Measurements from ENCODE around the gene RIPOR1.

GRCh38 chr16:67549936-67550335 is 21.3 kb downstream of the RIPOR1 start:
- TF ChIP-seq CTCF (IDR thresholded peaks at IDR 0.05) (no peak), POLR2AphosphoS5 (IDR thresholded peaks at IDR 0.05) (no peak), EP300 (IDR thresholded peaks at IDR 0.05) (no peak), POLR2A (IDR thresholded peaks at IDR 0.05) (no peak)

All from suprapubic skin (tissue), 4 donors.